ENCODE data around the gene TADA2A.

GRCh38 chr17:37386462-37386861 is 20.2 kb upstream of the TADA2A start:
- TF ChIP-seq GATA3 (IDR thresholded peaks at IDR 0.05; ENCODE audit: low read depth, low read length) (no peak), GATA2 (IDR thresholded peaks at IDR 0.05; ENCODE audit: low read depth, low read length) (no peak)
